NB4 (cell line): ENCODE measurements around the gene PLA2G4F.

Experiments used
- MYC ChIP-seq: IDR thresholded peaks from 2 replicates; pipeline ENCODE4 v1.6.1; 2011; ENCODE audit warnings: low read depth, low read length
- POLR2A ChIP-seq: IDR thresholded peaks from 2 replicates; pipeline ENCODE4 v1.6.1; 2011; ENCODE audit warnings: mild to moderate bottlenecking; ENCODE audit not compliant: insufficient read length; ENCODE audit errors: extremely low read depth
- TF ChIP-seq, protein P1 (sequence below): IDR thresholded peaks from one replicate; pipeline ENCODE4 v1.5.1; 2012; ENCODE audit warnings: low read depth, low read length
- TF ChIP-seq, protein P2 (sequence below): IDR thresholded peaks from 2 replicates; pipeline ENCODE4 v1.6.1; 2011; ENCODE audit warnings: low read depth, low read length

DNA sequence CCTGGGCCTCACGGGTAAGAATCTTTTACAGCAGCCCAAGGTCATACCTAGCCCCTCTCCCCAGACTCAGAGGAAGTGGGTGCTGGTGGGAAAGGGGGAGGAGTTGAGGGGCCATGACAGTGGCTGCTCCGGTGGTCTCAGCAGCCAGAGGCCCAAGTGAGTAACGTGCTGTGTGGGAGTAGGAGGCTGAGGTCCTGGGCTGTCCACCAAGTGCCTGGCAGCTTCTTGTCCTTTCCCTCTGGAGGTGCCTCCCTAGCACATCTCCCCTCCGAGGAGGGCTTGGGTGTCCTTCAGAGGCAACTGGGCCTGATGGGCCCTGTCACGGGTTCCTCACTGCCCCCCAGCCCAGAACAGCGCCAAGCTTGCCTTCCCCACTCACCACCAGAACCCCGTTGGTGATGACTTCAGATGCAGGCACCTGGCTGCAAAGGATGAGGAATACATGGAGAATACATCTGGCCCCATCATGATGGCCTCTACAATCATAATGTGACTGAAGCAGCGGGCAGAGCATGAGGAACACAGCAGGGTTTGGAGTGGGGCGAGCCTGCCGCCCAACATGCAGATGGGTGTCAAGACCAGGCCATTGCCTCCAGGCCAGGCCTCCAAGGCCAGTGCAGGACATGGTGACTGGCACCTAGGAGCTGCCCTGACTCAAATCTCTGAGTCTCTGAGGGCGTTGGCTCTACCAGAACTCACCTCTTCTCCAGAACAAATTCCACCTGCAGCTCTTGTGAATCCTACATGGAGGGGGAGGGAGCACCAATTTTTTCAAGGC lies 3.3 kb downstream of the PLA2G4F start:
- TF ChIP-seq, protein P1, sequence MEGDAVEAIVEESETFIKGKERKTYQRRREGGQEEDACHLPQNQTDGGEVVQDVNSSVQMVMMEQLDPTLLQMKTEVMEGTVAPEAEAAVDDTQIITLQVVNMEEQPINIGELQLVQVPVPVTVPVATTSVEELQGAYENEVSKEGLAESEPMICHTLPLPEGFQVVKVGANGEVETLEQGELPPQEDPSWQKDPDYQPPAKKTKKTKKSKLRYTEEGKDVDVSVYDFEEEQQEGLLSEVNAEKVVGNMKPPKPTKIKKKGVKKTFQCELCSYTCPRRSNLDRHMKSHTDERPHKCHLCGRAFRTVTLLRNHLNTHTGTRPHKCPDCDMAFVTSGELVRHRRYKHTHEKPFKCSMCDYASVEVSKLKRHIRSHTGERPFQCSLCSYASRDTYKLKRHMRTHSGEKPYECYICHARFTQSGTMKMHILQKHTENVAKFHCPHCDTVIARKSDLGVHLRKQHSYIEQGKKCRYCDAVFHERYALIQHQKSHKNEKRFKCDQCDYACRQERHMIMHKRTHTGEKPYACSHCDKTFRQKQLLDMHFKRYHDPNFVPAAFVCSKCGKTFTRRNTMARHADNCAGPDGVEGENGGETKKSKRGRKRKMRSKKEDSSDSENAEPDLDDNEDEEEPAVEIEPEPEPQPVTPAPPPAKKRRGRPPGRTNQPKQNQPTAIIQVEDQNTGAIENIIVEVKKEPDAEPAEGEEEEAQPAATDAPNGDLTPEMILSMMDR = no peak
- TF ChIP-seq POLR2A (no peak), MYC (no peak)
- TF ChIP-seq, protein P2, sequence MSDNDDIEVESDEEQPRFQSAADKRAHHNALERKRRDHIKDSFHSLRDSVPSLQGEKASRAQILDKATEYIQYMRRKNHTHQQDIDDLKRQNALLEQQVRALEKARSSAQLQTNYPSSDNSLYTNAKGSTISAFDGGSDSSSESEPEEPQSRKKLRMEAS = no peak
